GM12892 (cell line): ENCODE measurements around the gene ARID3A.

ENCODE experiments used
- POLR2A ChIP-seq: IDR thresholded peaks from 2 replicates; pipeline ENCODE4 v1.6.1; 2011; ENCODE audit warnings: low read depth, low read length, control low read depth
- TAF1 ChIP-seq: IDR thresholded peaks from 2 replicates; pipeline ENCODE4 v1.6.1; 2011; ENCODE audit warnings: low read depth, mild to moderate bottlenecking, control low read depth, low read length, borderline replicate concordance

DNA sequence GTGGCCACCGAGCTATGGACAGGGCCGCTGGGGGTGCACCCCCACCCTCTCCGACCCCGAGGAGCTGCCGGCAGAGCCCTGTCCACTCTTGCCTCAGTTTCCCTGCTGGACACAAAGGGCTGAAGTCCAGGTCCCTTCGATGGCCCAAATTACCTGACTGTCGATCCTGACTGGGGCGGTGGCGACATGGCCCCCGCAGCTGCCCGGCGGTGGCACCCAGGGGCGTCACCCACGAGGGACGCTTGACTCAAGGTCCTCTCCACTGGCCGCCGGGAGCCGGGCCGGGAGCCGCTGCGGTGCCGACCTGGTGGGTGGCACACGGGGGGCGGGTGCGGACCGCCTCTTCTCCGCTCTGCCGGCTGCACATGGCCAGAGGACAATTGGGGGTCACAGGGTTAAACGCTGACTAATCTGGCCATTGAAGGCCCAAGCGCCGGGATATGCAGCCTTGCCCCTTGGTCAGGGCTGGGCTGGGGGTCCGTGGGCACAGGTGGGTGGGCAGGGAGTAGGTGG, 16.4 kb downstream of the ARID3A start:
- TF ChIP-seq TAF1: no peak
- no peak for TF ChIP-seq POLR2A
